GM12878 (cell line): ENCODE measurements around the gene IDH3A. TPM values are rescaled to one million over a fixed set of nuclear protein-coding genes. Genes with fewer than 3 reads are reported as not detected.

Source experiments
- ATAC-seq: fragments of 200-7000 bp; cut with Tn5 transposase; 3 replicates; pipeline ENCODE4 v1.9.1; 2020; ENCODE audit warnings: mild to moderate bottlenecking, moderate library complexity
- BruUV-seq: library from RNA; stranded (reverse); fragments of 400-500 nt; replicated peaks from 2 replicates; lab custom pipeline; 2021; lab: Mats Ljungman, UMichigan
- CTCF ChIA-PET: fragments of 300-600 bp; sonication (Branson Sonifier 250); formaldehyde crosslinking; extraction: SDS; loops from one replicate; lab custom pipeline; 2021; ENCODE audit warnings: inconsistent platforms; lab: Yijun Ruan, JAX
- POLR2A ChIA-PET: fragments of 350-600 bp; formaldehyde crosslinking; extraction: SDS; loops from one replicate; lab custom pipeline; 2021; ENCODE audit warnings: inconsistent platforms; lab: Charles Lee
- RAD21 ChIA-PET: fragments of 300-600 bp; sonication (Branson Sonifier 250); formaldehyde crosslinking; loops from one replicate; lab custom pipeline; 2023; ENCODE audit warnings: antibody characterized with exemption; ENCODE audit not compliant: unreplicated experiment; lab: Charles Lee
- SMC1A ChIA-PET: fragments of 300-600 bp; sonication (Branson Sonifier 250); formaldehyde crosslinking; loops from one replicate; lab custom pipeline; 2023; ENCODE audit not compliant: unreplicated experiment, uncharacterized antibody; lab: Charles Lee
- DNase-seq: peaks from one replicate; pipeline ENCODE4 v3.0.0-alpha.2; 2011; ENCODE audit warnings: low read depth, low spot score
- FAIRE-seq: peaks from 3 replicates; lab custom pipeline; 2011; peaks lifted over from hg19 to GRCh38; lab: Jason Lieb, UNC
- H2AFZ ChIP-seq: 2 replicates; pipeline ENCODE4 v1.6.0; 2011; ENCODE audit warnings: low read depth, low read length, control low read depth; ENCODE audit not compliant: control insufficient read depth
- H3K27ac ChIP-seq: 2 replicates; pipeline ENCODE4 v1.5.1; 2011; ENCODE audit warnings: control low read depth; ENCODE audit not compliant: control insufficient read depth, insufficient read depth
- H3K27me3 ChIP-seq, 2 experiments: replicated peaks in 1 of 2; 2 replicates each; pipeline versions ENCODE4 v1.6.0 to v1.6.1; 2011; ENCODE audit warnings: low read length in 1 of 2; ENCODE audit not compliant: control insufficient read depth in 2 of 2, insufficient read depth in 2 of 2
- H3K36me3 ChIP-seq, 2 experiments: 2 replicates each; pipeline ENCODE4 v1.5.1; 2011; ENCODE audit warnings: low read length in 1 of 2; ENCODE audit not compliant: control insufficient read depth in 2 of 2, insufficient read depth in 2 of 2
- H3K4me1 ChIP-seq: 2 replicates; pipeline ENCODE4 v1.6.1; 2011; ENCODE audit warnings: mild to moderate bottlenecking, low read length, moderate library complexity, mixed read lengths; ENCODE audit not compliant: control insufficient read depth, insufficient read depth
- H3K4me2 ChIP-seq: 2 replicates; pipeline ENCODE4 v1.6.0; 2011; ENCODE audit warnings: control low read depth; ENCODE audit not compliant: control insufficient read depth, insufficient read depth
- H3K4me3 ChIP-seq: fragments of 200-600 bp; sonication (generic); 2 replicates; pipeline ENCODE4 v1.5.1; 2016
- H3K79me2 ChIP-seq: 2 replicates; pipeline ENCODE4 v1.6.0; 2011; ENCODE audit warnings: low read length; ENCODE audit not compliant: control insufficient read depth, insufficient read depth
- H3K9ac ChIP-seq: 2 replicates; pipeline ENCODE4 v1.8.0; 2011; ENCODE audit warnings: low read length, control low read depth, mixed read lengths; ENCODE audit not compliant: control insufficient read depth, insufficient read depth
- H3K9me3 ChIP-seq: replicated peaks from 3 replicates; pipeline ENCODE4 v1.5.1; 2011; ENCODE audit warnings: mild to moderate bottlenecking, low read length; ENCODE audit not compliant: control insufficient read depth, insufficient read depth
- H4K20me1 ChIP-seq: 2 replicates; pipeline ENCODE4 v1.6.0; 2011; ENCODE audit not compliant: control insufficient read depth, insufficient read depth
- CHD4 ChIP-seq: fragments of 200-600 bp; sonication (generic); IDR thresholded peaks from 2 replicates; pipeline ENCODE4 v1.6.1; 2016; ENCODE audit warnings: mild to moderate bottlenecking
- ETV6 ChIP-seq, 2 experiments: fragments of 450-650 bp in 1 of 2; IDR thresholded peaks in 1 of 2; conservative IDR thresholded peaks in 1 of 2; 2 replicates each; pipeline ENCODE4 v1.6.1; 2014; ENCODE audit warnings: antibody characterized with exemption in 1 of 2, borderline replicate concordance in 1 of 2, low read depth in 1 of 2, mild to moderate bottlenecking in 1 of 2, moderate library complexity in 1 of 2
- HDAC2 ChIP-seq: fragments of 200-600 bp; sonication (generic); IDR thresholded peaks from 2 replicates; pipeline ENCODE4 v1.6.1; 2017
- MXI1 ChIP-seq: fragments of 150-350 bp; IDR thresholded peaks from 2 replicates; pipeline ENCODE4 v1.6.1; 2011; ENCODE audit warnings: low read depth, mild to moderate bottlenecking, inconsistent platforms, low read length, improper control_type of control experiment
- MYC ChIP-seq: IDR thresholded peaks from 2 replicates; pipeline ENCODE4 v1.6.1; 2011; ENCODE audit warnings: mild to moderate bottlenecking, low read length, moderate library complexity, inconsistent platforms; ENCODE audit not compliant: insufficient read depth, insufficient replicate concordance, insufficient read length, severe bottlenecking
- NFYB ChIP-seq: IDR thresholded peaks from 2 replicates; pipeline ENCODE4 v1.6.1; 2011; ENCODE audit warnings: low read depth, mild to moderate bottlenecking, low read length, improper control_type of control experiment, moderate library complexity; ENCODE audit not compliant: insufficient read depth
- NRF1 ChIP-seq: conservative IDR thresholded peaks from 2 replicates; pipeline ENCODE4 v1.6.1; 2011; ENCODE audit warnings: mild to moderate bottlenecking, low read depth, low read length, improper control_type of control experiment
- PAX8 ChIP-seq: fragments of 450-650 bp; IDR thresholded peaks from 2 replicates; pipeline ENCODE4 v1.6.1; 2017; ENCODE audit warnings: mild to moderate bottlenecking, moderate library complexity
- RELA ChIP-seq: fragments of 450-650 bp; IDR thresholded peaks from 2 replicates; pipeline ENCODE4 v1.8.0; 2014; ENCODE audit warnings: borderline replicate concordance; ENCODE audit not compliant: partially characterized antibody
- ZNF24 ChIP-seq: fragments of 450-650 bp; IDR thresholded peaks from 2 replicates; pipeline ENCODE4 v1.6.1; 2017; ENCODE audit warnings: antibody characterized with exemption, mild to moderate bottlenecking
- WGBS: methylation state at CpG from one replicate; pipeline ENCODE4 v1.1.6; 2016; ENCODE audit warnings: low lambda C conversion rate; ENCODE audit not compliant: insufficient replicate concordance, insufficient coverage; ENCODE audit errors: missing lambda C conversion rate; 5-methylcytosine and 5-hydroxymethylcytosine counted together
- in situ Hi-C: fragments of 300-500 bp; cut with MboI; formaldehyde crosslinking; loops from 9 replicates; pipeline ENCODE4 v1.14.3; 2018; ENCODE audit warnings: mixed read lengths
- intact Hi-C: fragments of 100-400 bp; cut with micrococcal nuclease; formaldehyde crosslinking; loops from one replicate; pipeline ENCODE4 v1.14.2; 2022; ENCODE audit not compliant: unreplicated experiment
- polyA plus RNA-seq, 11 experiments: library from polyadenylated mRNA; depleted of rRNA in 4 of 11; unstranded in 6 of 11; stranded (reverse) in 5 of 11; fragments of >200 nt; fragmentation: Nextera tagmentation in 4 of 11; fragmentation: Illumina TruSeq in 1 of 11; extraction: Ambion mirVana in 4 of 11; extraction: Trizol in 1 of 11; gene quantifications; 1 replicate in 1 of 11; 2 replicates in 10 of 11; pipeline versions ENCODE4 v1.2.1 to v1.2.3, GENCODE V29; 2011 to 2016; ENCODE audit warnings: inconsistent platforms in 2 of 11, missing spikeins in 2 of 11, low read depth in 1 of 11
- total RNA-seq, 4 experiments: library from RNA; depleted of rRNA in 3 of 4; stranded (reverse); fragments of >200 nt in 3 of 4; fragmentation: Illumina TruSeq in 1 of 4; extraction: Trizol in 1 of 4; gene quantifications; 2 replicates each; pipeline versions ENCODE4 v1.2.1 to v1.2.3, GENCODE V29; 2013 to 2021
- TF ChIP-seq, protein P1 (sequence below): fragments of 450-650 bp; IDR thresholded peaks from 2 replicates; pipeline ENCODE4 v1.6.1; 2014; ENCODE audit warnings: mild to moderate bottlenecking
- TF ChIP-seq, protein P2 (sequence below): fragments of 450-650 bp; formaldehyde crosslinking; IDR thresholded peaks from 2 replicates; pipeline ENCODE4 v1.4.0; 2020; ENCODE audit warnings: mild to moderate bottlenecking, moderate library complexity
- TF ChIP-seq, protein P3 (sequence below): IDR thresholded peaks from 2 replicates; pipeline ENCODE4 v1.6.1; 2012; ENCODE audit warnings: improper control_type of control experiment, low read depth, low read length; ENCODE audit not compliant: insufficient replicate concordance

IDH3A gene
- total and polyA plus RNA-seq, 10 of the 15 experiments (the other 5 are each of a cell fraction or from before 2014, with no cell fraction given): 83.9 to 254 (median 195) TPM

DNA sequence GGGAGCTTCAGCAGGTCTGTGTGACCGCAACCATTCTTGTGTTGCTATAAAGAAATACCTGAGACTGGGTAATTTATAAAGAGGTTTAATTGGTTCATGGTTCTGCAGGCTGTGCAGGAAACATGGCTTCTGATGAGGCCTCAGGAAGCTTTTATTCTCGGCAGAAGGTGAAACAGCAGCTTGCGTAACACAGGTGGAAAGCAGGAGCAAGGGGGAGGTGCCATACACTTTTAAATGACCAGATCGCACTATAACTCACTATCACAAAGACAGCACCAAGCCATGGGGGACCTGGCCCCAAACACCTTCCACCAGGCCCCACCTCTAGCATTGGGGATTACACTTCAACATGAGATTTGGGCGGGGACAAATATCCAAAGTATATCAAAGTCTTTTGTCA lies 9.6 kb upstream of the IDH3A start:
- H3K27me3 ChIP-seq: no peaks in the 10 kb centered on the region
- no peak for FAIRE-seq
- H3K4me2 ChIP-seq: no peak overlapping the region
- H2AFZ ChIP-seq: no peak overlapping the region
- ChIA-PET RAD21 (interaction anchor here (0.7 to 4.2 kb wide), 4 partner anchors 9 to 56 kb away, joined by 3 to 13 read pairs (median 4); no protein-coding TSS in a partner anchor), POLR2A (interaction anchor here (0.6 to 2.0 kb wide), 4 partner anchors 9 to 31 kb away, joined by 3 to 9 read pairs (median 3); no protein-coding TSS in a partner anchor), SMC1A (interaction anchor here (0.6 to 3.2 kb wide), 11 partner anchors 8 to 101 kb away, joined by 3 to 18 read pairs (median 3); no protein-coding TSS in a partner anchor), CTCF (interaction anchor here (0.6 to 7.6 kb wide), 8 partner anchors 8 to 102 kb away, joined by 3 to 70 read pairs (median 5); partner anchors contain the start of gene ACSBG1)
- BruUV-seq: no TSS peak
- DNase-seq: no peak
- H3K9me3 ChIP-seq: no peaks in the 10 kb centered on the region
- H4K20me1 ChIP-seq: no peaks in the 10 kb centered on the region
- no peak overlapping the region for H3K4me3 ChIP-seq
- H3K9ac ChIP-seq: no peak overlapping the region
- no peaks in the 10 kb centered on the region for H3K79me2 ChIP-seq
- intact Hi-C loops: no loop called here
- ATAC-seq: no peak
- no peaks in the 10 kb centered on the region for H3K36me3 ChIP-seq
- no peaks in the 10 kb centered on the region for H3K4me1 ChIP-seq
- in situ Hi-C loops: no loop called here
- no peak overlapping the region for H3K27ac ChIP-seq
- WGBS: 75% methylated on average over 5 of the region's 5 CpGs
- TF ChIP-seq NRF1: no peak
- no peak for TF ChIP-seq ETV6 (conservative IDR thresholded peaks at IDR 0.05 in 1 of 2, IDR thresholded peaks at IDR 0.05 in 1 of 2; ENCODE audit: borderline replicate concordance in 1 of 2, low read depth in 1 of 2)
- TF ChIP-seq, protein P1, sequence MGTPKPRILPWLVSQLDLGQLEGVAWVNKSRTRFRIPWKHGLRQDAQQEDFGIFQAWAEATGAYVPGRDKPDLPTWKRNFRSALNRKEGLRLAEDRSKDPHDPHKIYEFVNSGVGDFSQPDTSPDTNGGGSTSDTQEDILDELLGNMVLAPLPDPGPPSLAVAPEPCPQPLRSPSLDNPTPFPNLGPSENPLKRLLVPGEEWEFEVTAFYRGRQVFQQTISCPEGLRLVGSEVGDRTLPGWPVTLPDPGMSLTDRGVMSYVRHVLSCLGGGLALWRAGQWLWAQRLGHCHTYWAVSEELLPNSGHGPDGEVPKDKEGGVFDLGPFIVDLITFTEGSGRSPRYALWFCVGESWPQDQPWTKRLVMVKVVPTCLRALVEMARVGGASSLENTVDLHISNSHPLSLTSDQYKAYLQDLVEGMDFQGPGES: no peak
- TF ChIP-seq NFYB: no peak
- TF ChIP-seq MYC: no peak
- TF ChIP-seq ZNF24: no peak
- TF ChIP-seq PAX8: no peak
- TF ChIP-seq, protein P2, sequence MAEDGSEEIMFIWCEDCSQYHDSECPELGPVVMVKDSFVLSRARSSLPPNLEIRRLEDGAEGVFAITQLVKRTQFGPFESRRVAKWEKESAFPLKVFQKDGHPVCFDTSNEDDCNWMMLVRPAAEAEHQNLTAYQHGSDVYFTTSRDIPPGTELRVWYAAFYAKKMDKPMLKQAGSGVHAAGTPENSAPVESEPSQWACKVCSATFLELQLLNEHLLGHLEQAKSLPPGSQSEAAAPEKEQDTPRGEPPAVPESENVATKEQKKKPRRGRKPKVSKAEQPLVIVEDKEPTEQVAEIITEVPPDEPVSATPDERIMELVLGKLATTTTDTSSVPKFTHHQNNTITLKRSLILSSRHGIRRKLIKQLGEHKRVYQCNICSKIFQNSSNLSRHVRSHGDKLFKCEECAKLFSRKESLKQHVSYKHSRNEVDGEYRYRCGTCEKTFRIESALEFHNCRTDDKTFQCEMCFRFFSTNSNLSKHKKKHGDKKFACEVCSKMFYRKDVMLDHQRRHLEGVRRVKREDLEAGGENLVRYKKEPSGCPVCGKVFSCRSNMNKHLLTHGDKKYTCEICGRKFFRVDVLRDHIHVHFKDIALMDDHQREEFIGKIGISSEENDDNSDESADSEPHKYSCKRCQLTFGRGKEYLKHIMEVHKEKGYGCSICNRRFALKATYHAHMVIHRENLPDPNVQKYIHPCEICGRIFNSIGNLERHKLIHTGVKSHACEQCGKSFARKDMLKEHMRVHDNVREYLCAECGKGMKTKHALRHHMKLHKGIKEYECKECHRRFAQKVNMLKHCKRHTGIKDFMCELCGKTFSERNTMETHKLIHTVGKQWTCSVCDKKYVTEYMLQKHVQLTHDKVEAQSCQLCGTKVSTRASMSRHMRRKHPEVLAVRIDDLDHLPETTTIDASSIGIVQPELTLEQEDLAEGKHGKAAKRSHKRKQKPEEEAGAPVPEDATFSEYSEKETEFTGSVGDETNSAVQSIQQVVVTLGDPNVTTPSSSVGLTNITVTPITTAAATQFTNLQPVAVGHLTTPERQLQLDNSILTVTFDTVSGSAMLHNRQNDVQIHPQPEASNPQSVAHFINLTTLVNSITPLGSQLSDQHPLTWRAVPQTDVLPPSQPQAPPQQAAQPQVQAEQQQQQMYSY: no peak
- no peak for TF ChIP-seq HDAC2
- TF ChIP-seq, protein P3, sequence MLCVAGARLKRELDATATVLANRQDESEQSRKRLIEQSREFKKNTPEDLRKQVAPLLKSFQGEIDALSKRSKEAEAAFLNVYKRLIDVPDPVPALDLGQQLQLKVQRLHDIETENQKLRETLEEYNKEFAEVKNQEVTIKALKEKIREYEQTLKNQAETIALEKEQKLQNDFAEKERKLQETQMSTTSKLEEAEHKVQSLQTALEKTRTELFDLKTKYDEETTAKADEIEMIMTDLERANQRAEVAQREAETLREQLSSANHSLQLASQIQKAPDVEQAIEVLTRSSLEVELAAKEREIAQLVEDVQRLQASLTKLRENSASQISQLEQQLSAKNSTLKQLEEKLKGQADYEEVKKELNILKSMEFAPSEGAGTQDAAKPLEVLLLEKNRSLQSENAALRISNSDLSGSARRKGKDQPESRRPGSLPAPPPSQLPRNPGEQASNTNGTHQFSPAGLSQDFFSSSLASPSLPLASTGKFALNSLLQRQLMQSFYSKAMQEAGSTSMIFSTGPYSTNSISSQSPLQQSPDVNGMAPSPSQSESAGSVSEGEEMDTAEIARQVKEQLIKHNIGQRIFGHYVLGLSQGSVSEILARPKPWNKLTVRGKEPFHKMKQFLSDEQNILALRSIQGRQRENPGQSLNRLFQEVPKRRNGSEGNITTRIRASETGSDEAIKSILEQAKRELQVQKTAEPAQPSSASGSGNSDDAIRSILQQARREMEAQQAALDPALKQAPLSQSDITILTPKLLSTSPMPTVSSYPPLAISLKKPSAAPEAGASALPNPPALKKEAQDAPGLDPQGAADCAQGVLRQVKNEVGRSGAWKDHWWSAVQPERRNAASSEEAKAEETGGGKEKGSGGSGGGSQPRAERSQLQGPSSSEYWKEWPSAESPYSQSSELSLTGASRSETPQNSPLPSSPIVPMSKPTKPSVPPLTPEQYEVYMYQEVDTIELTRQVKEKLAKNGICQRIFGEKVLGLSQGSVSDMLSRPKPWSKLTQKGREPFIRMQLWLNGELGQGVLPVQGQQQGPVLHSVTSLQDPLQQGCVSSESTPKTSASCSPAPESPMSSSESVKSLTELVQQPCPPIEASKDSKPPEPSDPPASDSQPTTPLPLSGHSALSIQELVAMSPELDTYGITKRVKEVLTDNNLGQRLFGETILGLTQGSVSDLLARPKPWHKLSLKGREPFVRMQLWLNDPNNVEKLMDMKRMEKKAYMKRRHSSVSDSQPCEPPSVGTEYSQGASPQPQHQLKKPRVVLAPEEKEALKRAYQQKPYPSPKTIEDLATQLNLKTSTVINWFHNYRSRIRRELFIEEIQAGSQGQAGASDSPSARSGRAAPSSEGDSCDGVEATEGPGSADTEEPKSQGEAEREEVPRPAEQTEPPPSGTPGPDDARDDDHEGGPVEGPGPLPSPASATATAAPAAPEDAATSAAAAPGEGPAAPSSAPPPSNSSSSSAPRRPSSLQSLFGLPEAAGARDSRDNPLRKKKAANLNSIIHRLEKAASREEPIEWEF: no peak
- no peak for TF ChIP-seq CHD4
- no peak for TF ChIP-seq MXI1
- TF ChIP-seq RELA: no peak
